CD4-positive, alpha-beta memory T cell (primary cell): Measurements from ENCODE around the gene NDUFAF8. TPM values are rescaled to one million over a fixed set of nuclear protein-coding genes. Genes with fewer than 3 reads are reported as not detected.

Source experiments
- CTCF ChIA-PET: fragments of 350-600 bp; sonication (Branson Sonifier 250); formaldehyde crosslinking; loops from one replicate; lab custom pipeline; 2021; ENCODE audit warnings: inconsistent platforms; ENCODE audit not compliant: partially characterized antibody; lab: Charles Lee
- POLR2A ChIA-PET: fragments of 350-600 bp; sonication (Branson Sonifier 250); formaldehyde crosslinking; loops from one replicate; lab custom pipeline; 2021; ENCODE audit not compliant: partially characterized antibody; lab: Charles Lee
- DNase-seq, 5 donors: peaks; one replicate each; pipeline versions ENCODE4 v3.0.0 to v3.0.0-alpha.2; 2020 to 2022; ENCODE audit warnings: mixed read lengths in 1 of 5
- H3K27ac ChIP-seq: one replicate; pipeline ENCODE4 v1.7.0; 2013; ENCODE audit warnings: low read depth, low read length
- H3K27me3 ChIP-seq: 2 replicates; pipeline ENCODE4 v1.7.0; 2013; ENCODE audit warnings: mild to moderate bottlenecking, low read length, moderate library complexity; ENCODE audit not compliant: insufficient read depth
- H3K36me3 ChIP-seq: 2 replicates; pipeline ENCODE4 v1.7.0; 2013; ENCODE audit warnings: mild to moderate bottlenecking, low read length, moderate library complexity; ENCODE audit not compliant: insufficient read depth
- H3K4me1 ChIP-seq: 2 replicates; pipeline ENCODE4 v1.7.0; 2013; ENCODE audit warnings: mild to moderate bottlenecking, low read length, moderate library complexity; ENCODE audit not compliant: insufficient read depth
- H3K4me3 ChIP-seq, 2 donors: one replicate each; pipeline ENCODE4 v1.7.0; 2013; ENCODE audit warnings: low read length in 2 of 2, mild to moderate bottlenecking in 1 of 2
- H3K9me3 ChIP-seq, 2 donors: one replicate each; pipeline ENCODE4 v1.7.0; 2013; ENCODE audit warnings: low read length in 2 of 2, control low read depth in 1 of 2; ENCODE audit not compliant: control insufficient read depth in 1 of 2
- H3K27ac Mint-ChIP-seq, 7 donors: one replicate each; pipeline ENCODE4 v1.8.0; 2020 to 2021; ENCODE audit warnings: mixed read lengths in 7 of 7, mild to moderate bottlenecking in 6 of 7, inconsistent platforms in 3 of 7, moderate library complexity in 3 of 7
- H3K27me3 Mint-ChIP-seq, 2 donors: one replicate each; pipeline ENCODE4 v1.8.0; 2020 to 2021; ENCODE audit warnings: mixed read lengths in 2 of 2
- H3K36me3 Mint-ChIP-seq, 2 donors: one replicate each; pipeline ENCODE4 v1.8.0; 2020 to 2021; ENCODE audit warnings: mixed read lengths in 2 of 2, inconsistent platforms in 1 of 2, mild to moderate bottlenecking in 1 of 2
- H3K4me1 Mint-ChIP-seq, 4 donors: one replicate each; pipeline ENCODE4 v1.8.0; 2020 to 2021; ENCODE audit warnings: mixed read lengths in 4 of 4, mild to moderate bottlenecking in 1 of 4
- H3K4me3 Mint-ChIP-seq, 8 donors: one replicate each; pipeline ENCODE4 v1.8.0; 2020 to 2021; ENCODE audit warnings: mixed read lengths in 8 of 8, mild to moderate bottlenecking in 7 of 8, moderate library complexity in 6 of 8, inconsistent platforms in 3 of 8
- H3K9me3 Mint-ChIP-seq, 8 donors: one replicate each; pipeline ENCODE4 v1.8.0; 2020 to 2021; ENCODE audit warnings: mixed read lengths in 8 of 8, mild to moderate bottlenecking in 5 of 8, inconsistent platforms in 3 of 8, moderate library complexity in 1 of 8
- intact Hi-C: fragments of 100-400 bp; cut with micrococcal nuclease; formaldehyde crosslinking; loops from one replicate; pipeline ENCODE4 v1.15.1; 2023
- polyA plus RNA-seq, 2 donors: library from polyadenylated mRNA; unstranded; fragments of 300-500 nt; fragmentation: Illumina TruSeq; gene quantifications; one replicate each; pipeline ENCODE4 v1.2.3, GENCODE V29; 2021
- total RNA-seq, 2 experiments: library from RNA; stranded (reverse); gene quantifications; one replicate each; pipeline ENCODE4 v1.2.3, GENCODE V29; 2021

NDUFAF8 gene
- total and polyA plus RNA-seq, 4 experiments from 2014 or later, result 40.1 to 78.6 (median 54.8) TPM

GRCh38 chr17:81282141-81282540 lies 43.0 kb downstream of the NDUFAF8 start:
- no peak for DNase-seq
- peaks cover 13 to 37% (median 26%) of the 10 kb centered on the region in 4 donors for H3K4me1 Mint-ChIP-seq
- Histone ChIP-seq H3K4me1 (peaks cover 28% of the 10 kb centered on the region), H3K36me3 (peaks cover 20% of the 10 kb centered on the region), H3K27me3 (no peaks in the 10 kb centered on the region), H3K9me3 (no peaks in the 10 kb centered on the region), H3K27ac (no peak overlapping the region), H3K4me3 (no peak overlapping the region)
- POLR2A ChIA-PET, result no interaction called here
- H3K9me3 Mint-ChIP-seq, result no peaks in the 10 kb centered on the region
- H3K27me3 Mint-ChIP-seq, result no peaks in the 10 kb centered on the region
- no peak overlapping the region for H3K27ac Mint-ChIP-seq
- H3K4me3 Mint-ChIP-seq, result no peak overlapping the region
- CTCF ChIA-PET, result no interaction called here
- peaks cover 12 to 35% of the 10 kb centered on the region in 2 donors for H3K36me3 Mint-ChIP-seq
- intact Hi-C loops, result no loop called here

DNA sequence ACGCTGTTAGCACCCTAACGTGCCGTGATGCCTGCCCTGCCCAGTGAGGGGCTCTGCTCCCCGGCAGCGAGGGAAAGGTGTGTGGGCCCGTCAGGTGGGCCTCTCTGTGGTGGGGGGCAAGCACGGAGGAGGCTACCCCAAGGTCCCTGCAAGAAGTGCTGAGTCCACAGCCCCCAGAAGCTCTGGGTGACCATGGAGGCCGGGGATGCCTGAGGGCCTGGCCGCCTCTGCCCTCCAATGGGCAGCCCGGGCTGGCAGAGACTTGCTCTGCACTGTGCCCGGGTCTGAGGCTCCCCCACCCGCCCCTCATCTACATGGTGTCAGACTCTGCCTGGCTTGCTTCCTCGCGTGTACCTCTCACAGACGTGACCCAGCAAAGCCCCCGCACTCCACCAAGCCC lies 43.8 kb downstream of the NDUFAF8 start:
- DNase-seq, result peak in 1 of 5 donors; percentile 21
- peaks cover 17% of the 10 kb centered on the region for H3K36me3 ChIP-seq
- no peaks in the 10 kb centered on the region for H3K9me3 Mint-ChIP-seq
- peaks cover 36% of the 10 kb centered on the region for H3K4me1 ChIP-seq
- no peaks in the 10 kb centered on the region for H3K27me3 Mint-ChIP-seq
- ChIA-PET CTCF (interaction anchor here (1.6 kb wide), 1 partner anchor 9 kb away, joined by 3 read pairs; no protein-coding TSS in a partner anchor), POLR2A (no interaction called here)
- intact Hi-C loops, result no loop called here
- no peak overlapping the region for H3K4me3 ChIP-seq
- H3K4me3 Mint-ChIP-seq, result no peak overlapping the region
- H3K27me3 ChIP-seq, result no peaks in the 10 kb centered on the region
- no peak overlapping the region for H3K27ac Mint-ChIP-seq
- no peaks in the 10 kb centered on the region for H3K9me3 ChIP-seq
- peaks cover 12 to 35% of the 10 kb centered on the region in 2 donors for H3K36me3 Mint-ChIP-seq
- no peak overlapping the region for H3K27ac ChIP-seq
- H3K4me1 Mint-ChIP-seq, result peaks cover 16 to 40% (median 31%) of the 10 kb centered on the region in 4 donors

GRCh38 chr17:81285179-81285878 lies 46.2 kb downstream of the NDUFAF8 start:
- H3K36me3 Mint-ChIP-seq, result peaks cover 8 to 33% of the 10 kb centered on the region in 2 donors
- no peaks in the 10 kb centered on the region for H3K27me3 Mint-ChIP-seq
- Histone ChIP-seq H3K27me3 (no peaks in the 10 kb centered on the region), H3K27ac (peak overlapping the region; percentile 59), H3K4me3 (peak overlapping the region; percentile 62 to 79), H3K4me1 (peaks cover 50% of the 10 kb centered on the region), H3K9me3 (no peaks in the 10 kb centered on the region), H3K36me3 (peaks cover 14% of the 10 kb centered on the region)
- CTCF ChIA-PET, result interaction anchor here (1.0 to 2.7 kb wide), 3 partner anchors 10 to 199 kb away, joined by 3 to 15 read pairs (median 4); partner anchors contain the start of gene SLC38A10
- POLR2A ChIA-PET, result interaction anchor here (1.3 to 2.5 kb wide), 2 partner anchors 8 to 10 kb away, joined by 4 to 24 read pairs; partner anchors contain the start of gene SLC38A10
- intact Hi-C loops, result no loop called here
- peak overlapping the region; percentile 85 to 92 (median 88) for H3K4me3 Mint-ChIP-seq
- H3K9me3 Mint-ChIP-seq, result no peaks in the 10 kb centered on the region
- DNase-seq, result peak; percentile 46 to 61 (median 56)
- H3K4me1 Mint-ChIP-seq, result peaks cover 18 to 54% (median 40%) of the 10 kb centered on the region in 4 donors
- peak overlapping the region; percentile 54 to 92 (median 89) for H3K27ac Mint-ChIP-seq

DNA sequence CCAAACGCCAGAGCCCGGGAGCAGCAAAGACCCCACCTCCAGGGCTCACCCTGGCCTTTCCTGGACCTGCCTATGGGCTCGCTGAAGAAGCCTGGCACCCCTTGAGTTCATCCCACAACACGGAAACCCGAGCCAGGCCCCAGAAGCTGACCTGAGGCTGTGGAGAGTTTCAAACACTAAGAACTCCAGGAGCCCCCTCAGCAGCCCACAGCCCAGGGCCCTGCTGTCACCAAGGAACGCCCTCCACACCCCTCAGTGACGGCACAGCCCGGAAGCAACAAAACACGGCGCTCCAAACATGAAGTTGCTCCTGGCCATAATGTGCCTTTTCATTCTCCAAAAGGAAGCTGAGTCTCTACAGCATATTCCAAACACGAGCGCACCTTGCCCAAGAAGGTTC lies 46.8 kb downstream of the NDUFAF8 start:
- peaks cover 7 to 31% of the 10 kb centered on the region in 2 donors for H3K36me3 Mint-ChIP-seq
- Histone ChIP-seq H3K36me3 (peaks cover 13% of the 10 kb centered on the region), H3K4me1 (peaks cover 53% of the 10 kb centered on the region), H3K4me3 (peak overlapping the region; percentile 62 to 79), H3K27ac (peak overlapping the region; percentile 59), H3K9me3 (no peaks in the 10 kb centered on the region), H3K27me3 (no peaks in the 10 kb centered on the region)
- ChIA-PET POLR2A (interaction anchor here (2.5 kb wide), 1 partner anchor 10 kb away, joined by 24 read pairs; the partner anchor contains the start of gene SLC38A10), CTCF (interaction anchor here (1.0 to 2.7 kb wide), 2 partner anchors 10 to 199 kb away, joined by 3 to 15 read pairs; partner anchors contain the start of gene SLC38A10)
- H3K27me3 Mint-ChIP-seq, result no peaks in the 10 kb centered on the region
- peaks cover 19 to 58% (median 41%) of the 10 kb centered on the region in 4 donors for H3K4me1 Mint-ChIP-seq
- H3K9me3 Mint-ChIP-seq, result no peaks in the 10 kb centered on the region
- peak overlapping the region; percentile 75 to 92 (median 89) for H3K27ac Mint-ChIP-seq
- peak overlapping the region; percentile 85 to 92 (median 88) for H3K4me3 Mint-ChIP-seq
- intact Hi-C loops, result no loop called here
- DNase-seq, result no peak

DNA sequence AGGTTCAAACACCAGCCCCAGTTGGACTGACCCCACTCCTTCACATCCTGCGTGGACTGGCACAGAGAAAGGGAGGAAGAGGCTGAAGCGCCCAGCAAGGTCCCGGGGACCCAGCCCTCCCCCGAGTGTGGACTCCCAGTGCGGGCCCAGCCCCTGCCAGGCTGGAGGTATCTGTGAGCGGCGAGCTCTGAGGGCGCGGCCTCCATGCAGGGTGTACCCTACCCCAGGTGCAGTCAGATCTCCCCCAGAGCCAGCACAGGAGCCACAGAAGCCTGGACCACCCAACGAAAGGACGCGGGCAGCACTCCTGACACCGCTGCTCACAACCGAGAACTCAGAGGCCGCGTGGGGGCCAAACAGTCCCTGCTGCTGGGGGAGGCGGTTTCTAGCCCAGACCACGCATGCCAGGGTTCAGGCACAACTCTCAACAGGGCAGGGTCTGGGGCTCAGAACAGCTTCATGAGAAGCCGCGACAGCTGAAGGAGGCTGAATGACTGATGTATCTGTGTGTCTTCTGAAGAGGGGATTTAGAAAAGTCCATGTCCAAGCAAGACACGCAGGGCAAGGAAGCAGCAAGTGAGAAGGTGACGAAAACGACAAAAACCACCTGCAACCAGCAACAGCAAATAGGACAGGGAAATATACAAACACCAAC lies 47.5 kb downstream of the NDUFAF8 start:
- H3K4me3 Mint-ChIP-seq, result peak overlapping the region in 7 of 8 donors; percentile 25 to 92 (median 87)
- no peak for DNase-seq
- POLR2A ChIA-PET, result interaction anchor here (2.5 kb wide), 1 partner anchor 9 kb away, joined by 24 read pairs; the partner anchor contains the start of gene SLC38A10
- H3K36me3 Mint-ChIP-seq, result peaks cover 7 to 36% of the 10 kb centered on the region in 2 donors
- H3K4me1 ChIP-seq, result peaks cover 60% of the 10 kb centered on the region
- no peaks in the 10 kb centered on the region for H3K9me3 ChIP-seq
- no peaks in the 10 kb centered on the region for H3K9me3 Mint-ChIP-seq
- no peaks in the 10 kb centered on the region for H3K27me3 Mint-ChIP-seq
- H3K36me3 ChIP-seq, result peaks cover 13% of the 10 kb centered on the region
- no peak overlapping the region for H3K4me3 ChIP-seq
- no peaks in the 10 kb centered on the region for H3K27me3 ChIP-seq
- peak overlapping the region; percentile 65 to 91 (median 83) for H3K27ac Mint-ChIP-seq
- H3K27ac ChIP-seq, result peak overlapping the region; percentile 59
- intact Hi-C loops, result no loop called here
- peaks cover 22 to 64% (median 46%) of the 10 kb centered on the region in 4 donors for H3K4me1 Mint-ChIP-seq
- CTCF ChIA-PET, result interaction anchor here (0.6 to 2.7 kb wide), 2 partner anchors 9 kb away, joined by 3 to 15 read pairs; partner anchors contain the start of gene SLC38A10

GRCh38 chr17:81287152-81287551 lies 48.0 kb downstream of the NDUFAF8 start:
- Mint-ChIP-seq H3K4me3 (peak overlapping the region; percentile 13 to 72 (median 62)), H3K27ac (peak overlapping the region in 6 of 7 donors; percentile 65 to 91 (median 80)), H3K27me3 (no peaks in the 10 kb centered on the region), H3K4me1 (peaks cover 24 to 69% (median 49%) of the 10 kb centered on the region in 4 donors), H3K36me3 (peaks cover 7 to 38% of the 10 kb centered on the region in 2 donors), H3K9me3 (no peaks in the 10 kb centered on the region)
- Histone ChIP-seq H3K27ac (peak overlapping the region; percentile 59), H3K9me3 (no peaks in the 10 kb centered on the region), H3K4me3 (no peak overlapping the region), H3K4me1 (peaks cover 63% of the 10 kb centered on the region), H3K27me3 (no peaks in the 10 kb centered on the region), H3K36me3 (peaks cover 13% of the 10 kb centered on the region)
- no peak for DNase-seq
- ChIA-PET CTCF (interaction anchor here (0.6 to 2.7 kb wide), 2 partner anchors 9 to 10 kb away, joined by 3 to 15 read pairs; partner anchors contain the start of gene SLC38A10), POLR2A (no interaction called here)
- intact Hi-C loops, result no loop called here
